Stimulated activated naive CD8-positive, alpha-beta T cell treated with anti-CD3 and anti-CD28 coated beads, Interleukin-15, Interleukin-2, amounts not matched to agents 100 U/mL and 50 U/mL, for 24 hours (primary cell): ENCODE measurements around the gene UACA.
"Not testable (repeated sequence)": the region's sequence is repeated elsewhere in the genome, so short reads cannot be mapped to it uniquely, and the experiment has no call there.

Source experiments
- ATAC-seq: fragments of 150-1000 bp; cut with Tn5 transposase; one replicate; pipeline ENCODE4 v1.10.0; 2021
- DNase-seq: peaks from one replicate; pipeline ENCODE4 v3.0.0; 2021

UACA gene

DNA sequence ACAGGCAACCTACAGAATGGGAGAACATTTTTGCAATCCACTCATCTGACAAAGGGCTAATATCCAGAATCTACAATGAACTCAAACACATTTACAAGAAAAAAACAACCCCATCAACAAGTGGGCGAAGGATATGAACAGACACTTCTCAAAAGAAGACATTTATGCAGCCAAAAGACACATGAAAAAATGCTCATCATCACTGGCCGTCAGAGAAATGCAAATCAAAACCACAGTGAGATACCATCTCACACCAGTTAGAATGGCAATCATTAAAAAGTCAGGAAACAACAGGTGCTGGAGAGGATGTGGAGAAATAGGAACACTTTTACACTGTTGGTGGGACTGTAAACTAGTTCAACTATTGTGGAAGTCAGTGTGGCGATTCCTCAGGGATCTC, 100.3 kb downstream of the UACA start:
- not testable (repeated sequence) for DNase-seq, ATAC-seq

DNA sequence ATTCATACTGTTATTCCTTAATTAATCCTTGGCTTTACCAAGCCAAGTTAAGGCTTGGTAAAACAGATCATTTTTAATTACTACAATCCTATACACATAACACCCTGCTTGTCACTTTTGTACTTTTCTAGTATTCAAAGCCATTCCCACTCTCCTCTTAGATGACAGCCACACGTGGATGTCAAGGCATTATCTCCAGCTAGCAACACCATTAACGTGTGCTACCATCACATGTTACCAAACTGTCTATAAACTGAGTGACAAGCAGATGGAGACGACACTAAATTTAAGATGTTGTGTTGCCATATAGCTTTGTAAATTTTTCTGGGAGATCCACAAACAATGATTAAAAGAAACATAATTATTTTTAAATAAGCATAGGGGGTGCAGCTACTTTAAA, 103.7 kb downstream of the UACA start:
- DNase-seq (no peak), ATAC-seq (no peak)

DNA sequence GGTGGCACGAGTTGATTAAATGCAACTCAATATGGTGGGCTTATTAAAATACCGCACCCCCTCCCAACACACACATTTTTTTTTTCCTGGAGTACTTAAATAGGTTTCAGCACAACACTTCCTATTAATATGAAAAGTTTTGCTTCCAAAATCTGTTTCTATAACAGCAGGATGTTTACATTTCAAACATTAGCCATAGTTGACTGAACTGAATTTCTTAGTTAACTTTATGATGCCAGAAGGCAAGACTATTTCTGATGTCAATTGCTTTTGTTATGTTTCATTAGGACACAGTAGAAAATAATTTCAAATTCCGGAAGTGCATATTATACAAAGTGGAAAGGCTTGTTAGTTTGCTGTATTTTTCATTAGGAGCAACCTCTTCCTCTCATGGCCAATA, 104.7 kb downstream of the UACA start:
- DNase-seq (no peak), ATAC-seq (no peak)

DNA sequence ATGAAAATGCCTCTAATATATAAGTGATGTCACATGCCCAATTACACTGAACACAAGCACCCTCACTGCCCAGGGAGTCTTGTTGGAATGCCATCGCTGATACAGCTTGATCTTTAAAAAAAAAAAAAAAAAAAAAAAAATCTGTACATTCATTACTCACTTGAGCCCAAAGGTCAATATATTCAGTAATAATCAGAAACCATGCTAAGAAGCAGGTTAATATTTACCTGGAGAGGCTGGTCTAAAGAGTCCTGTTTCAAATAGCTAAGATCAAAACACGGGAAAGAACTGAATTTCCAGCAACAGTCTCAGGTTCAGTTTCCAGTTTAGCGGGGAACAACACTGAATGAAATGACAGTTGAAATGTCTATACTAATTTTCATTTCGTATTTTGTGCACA, 109.9 kb downstream of the UACA start:
- DNase-seq (no peak), ATAC-seq (no peak)

DNA sequence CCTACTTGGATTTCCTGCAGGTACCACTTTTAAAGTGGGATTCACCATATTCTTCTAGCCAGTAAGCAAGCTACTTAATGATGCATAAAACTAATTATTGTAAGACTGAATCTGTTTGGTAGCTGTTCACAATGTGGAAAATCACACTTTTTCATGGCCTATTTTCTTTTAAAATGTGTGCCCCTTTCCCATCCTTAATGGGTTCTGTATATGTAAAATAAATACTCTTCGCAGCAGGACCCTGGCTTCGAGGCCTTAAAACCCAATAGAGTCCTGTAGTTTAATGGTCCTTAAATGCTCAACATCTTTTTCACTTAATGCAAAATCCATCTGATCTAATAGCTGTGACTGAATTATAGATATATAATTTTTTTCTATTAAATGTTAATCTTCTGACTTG, 111.0 kb downstream of the UACA start:
- DNase-seq: no peak
- no peak for ATAC-seq

DNA sequence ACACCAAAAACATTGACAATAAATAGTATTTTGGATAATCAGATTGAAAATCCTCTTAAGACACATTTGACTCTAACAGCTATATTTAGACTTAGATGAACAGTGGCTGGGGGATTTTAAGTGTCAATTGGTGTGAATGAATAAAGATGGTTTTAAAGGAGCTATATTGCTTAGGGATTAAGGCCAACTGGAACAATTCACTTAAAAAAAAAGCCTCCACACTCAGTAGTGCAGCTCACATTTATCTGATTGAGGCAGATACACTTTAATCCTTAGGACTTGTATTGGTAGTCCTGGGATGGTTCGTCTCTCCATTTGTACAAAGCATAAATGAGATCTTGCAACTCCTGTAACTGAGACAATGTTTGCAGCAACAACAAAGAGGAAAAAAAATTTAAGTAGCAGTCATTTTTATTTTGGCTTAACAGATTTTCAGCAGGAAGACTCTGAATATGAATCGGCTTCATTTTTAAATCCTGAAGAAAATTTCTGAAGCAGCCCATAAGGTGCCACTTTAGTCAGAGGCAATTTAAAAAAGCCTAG, 112.0 kb downstream of the UACA start:
- ATAC-seq: no peak
- DNase-seq: no peak

DNA sequence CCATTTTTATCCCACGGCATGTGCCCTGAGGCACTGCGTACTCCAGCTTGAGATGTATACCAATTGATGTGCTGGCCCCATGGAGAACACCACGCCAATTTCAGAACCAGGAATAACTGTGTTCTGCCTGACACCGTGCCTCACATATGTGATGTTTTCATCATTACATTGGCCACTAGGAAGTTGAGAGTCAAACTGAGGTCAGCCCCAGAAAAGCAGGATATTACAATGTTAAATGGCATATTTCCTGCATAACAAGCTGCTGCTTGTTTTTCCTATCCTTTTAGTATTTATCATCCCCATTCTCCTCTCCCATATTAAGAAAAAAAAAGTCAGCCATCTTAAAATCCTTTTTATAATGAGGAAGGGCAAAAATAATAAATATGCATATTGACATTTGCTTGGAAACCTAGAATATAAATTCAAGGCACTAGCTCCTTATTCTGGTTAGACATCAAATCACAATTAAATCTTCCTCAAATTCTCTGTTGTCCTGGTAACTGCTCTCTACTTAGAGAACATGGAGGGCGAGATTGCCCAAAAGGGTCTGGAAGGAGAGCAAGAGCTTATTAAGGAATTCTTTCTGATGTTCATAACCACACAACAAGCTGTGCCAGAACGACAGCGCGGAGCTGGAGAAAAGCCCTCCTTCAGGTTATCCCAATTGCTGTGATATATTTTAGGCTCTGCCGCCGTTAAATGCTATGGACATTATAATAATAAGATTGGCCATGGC, 112.6 kb downstream of the UACA start:
- DNase-seq (no peak), ATAC-seq (no peak)

DNA sequence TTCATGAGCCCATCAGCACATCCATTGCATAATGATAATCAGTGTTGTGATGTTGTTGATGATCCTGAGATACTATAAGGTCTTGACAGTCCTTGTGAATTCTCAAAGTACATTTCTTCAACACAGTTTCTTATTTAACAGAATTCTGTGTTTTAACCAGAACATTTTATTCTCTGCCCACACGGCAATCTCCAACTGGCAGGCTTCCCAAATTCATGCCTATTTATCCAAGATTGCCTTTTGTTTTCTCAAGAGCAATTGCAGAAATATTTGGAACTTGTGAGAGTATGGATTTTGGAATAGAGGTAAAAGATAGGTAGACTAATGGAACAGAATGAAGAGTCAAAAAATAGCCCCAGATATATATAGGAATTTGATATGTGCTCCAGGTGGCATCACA, 116.0 kb downstream of the UACA start:
- DNase-seq (no peak), ATAC-seq (no peak)

DNA sequence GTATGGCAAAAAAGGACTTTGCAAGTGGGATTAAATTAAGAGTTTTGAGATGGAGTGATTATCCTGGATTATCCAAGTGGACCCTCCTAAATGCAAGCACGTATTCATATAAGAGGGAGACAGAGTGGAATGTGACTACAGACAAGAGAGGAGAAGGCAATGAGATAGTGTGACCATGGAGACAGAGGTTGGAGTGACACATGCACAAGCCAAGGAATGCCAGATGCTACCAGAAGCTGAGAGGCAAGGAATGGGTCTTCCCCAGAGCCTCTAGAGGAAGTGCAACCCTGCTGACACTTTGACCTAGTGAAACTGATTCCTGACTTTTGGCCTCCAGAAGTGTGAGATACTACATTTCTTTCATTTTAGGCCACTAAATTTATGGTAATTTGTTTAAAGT, 117.2 kb downstream of the UACA start:
- no peak for ATAC-seq

DNA sequence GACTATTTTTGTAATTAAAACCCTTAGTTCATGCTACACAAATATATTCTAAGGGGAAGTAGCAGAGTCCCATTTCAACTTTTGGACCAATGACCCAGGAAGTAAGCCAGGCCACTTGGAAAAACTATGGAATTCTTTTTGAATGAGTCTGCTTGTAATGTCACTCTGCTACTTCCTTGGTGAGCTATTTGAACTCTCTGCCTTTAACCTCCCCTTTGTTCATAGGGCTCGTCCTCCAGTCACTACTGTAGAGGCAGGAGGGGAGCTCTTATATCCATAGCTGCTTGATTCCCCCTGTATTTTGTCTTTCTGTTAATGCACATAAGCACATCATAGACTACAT, 119.6 kb downstream of the UACA start:
- ATAC-seq: no peak
- no peak for DNase-seq

More for the DNA sequence above, 117.2 kb downstream of the UACA start:
- no peak for DNase-seq

DNA sequence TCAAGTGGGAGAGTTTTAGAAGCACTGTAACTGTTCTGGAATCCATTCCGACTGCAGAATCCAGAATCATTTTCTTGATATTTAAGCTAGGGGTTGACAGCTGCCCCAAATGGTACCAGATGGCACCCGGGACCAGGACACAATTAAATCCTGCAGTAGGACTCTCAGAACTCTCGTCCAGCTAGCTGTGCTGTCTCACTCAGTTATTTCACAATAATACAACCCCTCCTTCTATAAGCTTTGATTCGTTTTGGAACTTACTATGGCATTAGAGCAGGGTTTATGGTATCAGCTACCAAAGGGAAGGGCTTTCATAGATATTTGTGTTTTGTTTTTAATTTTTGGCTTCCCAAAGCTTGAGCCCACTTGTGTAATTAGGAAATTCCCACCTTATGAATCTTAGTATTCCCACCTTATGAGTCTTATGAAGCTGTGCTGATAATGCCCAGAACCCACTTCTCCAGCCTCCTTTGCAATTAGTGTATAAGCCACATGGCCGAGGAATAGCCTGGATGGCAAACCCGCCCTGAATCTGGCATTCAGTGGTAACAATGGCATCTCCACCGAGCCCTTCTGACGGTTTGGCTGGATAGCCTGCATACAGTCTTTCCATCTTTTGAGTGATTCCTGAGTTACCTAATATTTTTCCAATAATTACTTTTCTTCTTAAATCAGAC, 120.1 kb downstream of the UACA start:
- DNase-seq (no peak), ATAC-seq (no peak)

DNA sequence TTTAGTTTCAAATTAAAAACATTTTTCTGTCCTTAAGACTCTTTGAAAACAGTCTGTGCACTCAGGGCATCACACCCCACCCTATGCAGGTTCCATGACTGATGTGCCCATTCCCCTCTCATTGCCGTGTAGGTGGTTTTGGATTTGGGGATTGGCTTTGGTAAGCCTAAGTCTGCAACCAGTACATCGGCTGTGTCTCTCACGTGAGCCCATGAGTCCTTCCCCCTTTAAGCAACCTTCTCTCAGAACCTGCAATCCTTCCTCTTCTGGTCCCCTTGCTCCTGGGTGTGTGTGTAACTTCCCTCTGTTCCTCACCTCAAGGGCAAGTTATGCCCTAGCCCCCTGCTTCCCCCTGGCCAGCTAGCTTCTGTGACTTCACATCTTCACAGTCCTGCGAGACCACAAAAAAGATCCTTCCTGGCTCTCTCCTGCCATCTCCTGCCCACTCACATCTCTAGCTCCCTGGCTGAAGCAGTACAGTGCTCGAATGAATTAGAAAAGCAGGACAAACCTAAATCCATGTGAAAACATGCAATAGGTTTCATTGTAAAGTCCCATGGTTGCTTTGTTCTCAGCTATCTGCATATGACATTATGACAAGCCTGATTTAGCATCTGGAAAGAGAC, 126.7 kb downstream of the UACA start:
- no peak for ATAC-seq
- DNase-seq: no peak

DNA sequence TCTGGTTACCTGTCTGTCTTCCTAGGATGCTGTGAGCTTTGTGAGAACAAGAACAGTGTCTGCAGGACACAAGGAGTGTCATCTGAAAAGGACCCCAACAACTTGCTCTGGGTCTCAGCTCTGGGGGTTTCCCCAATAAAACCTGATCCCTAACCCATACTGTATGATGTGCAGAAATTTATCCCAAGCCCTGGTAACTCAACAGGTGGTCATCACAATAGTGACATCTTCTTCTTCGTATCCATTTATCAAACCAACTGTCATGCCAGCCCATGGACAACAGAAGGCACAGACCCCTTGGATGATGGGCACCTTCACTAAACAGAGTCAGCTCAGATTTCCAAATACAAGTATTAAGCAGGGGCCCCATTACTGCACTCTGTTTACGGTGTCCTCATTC, 127.5 kb downstream of the UACA start:
- DNase-seq: no peak
- no peak for ATAC-seq

DNA sequence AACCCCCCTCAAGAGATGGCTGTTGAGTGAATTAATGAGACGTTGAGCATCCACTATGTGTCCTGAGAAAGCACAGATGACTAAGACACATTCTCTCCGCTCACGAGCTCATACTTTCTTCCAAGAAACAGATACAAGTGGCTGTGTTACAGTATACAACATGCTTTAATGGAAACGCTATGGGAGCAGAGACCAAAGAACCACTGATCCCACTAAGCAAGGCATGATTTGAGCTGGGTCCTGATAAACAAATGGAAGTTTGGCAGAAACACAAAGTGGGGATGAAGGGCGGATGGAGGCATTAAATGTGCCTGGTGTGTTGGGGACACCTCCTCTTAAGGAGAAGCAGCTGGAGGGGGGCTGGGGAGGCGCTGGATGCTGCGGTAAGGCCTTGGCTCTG, 129.4 kb downstream of the UACA start:
- DNase-seq (no peak), ATAC-seq (no peak)

DNA sequence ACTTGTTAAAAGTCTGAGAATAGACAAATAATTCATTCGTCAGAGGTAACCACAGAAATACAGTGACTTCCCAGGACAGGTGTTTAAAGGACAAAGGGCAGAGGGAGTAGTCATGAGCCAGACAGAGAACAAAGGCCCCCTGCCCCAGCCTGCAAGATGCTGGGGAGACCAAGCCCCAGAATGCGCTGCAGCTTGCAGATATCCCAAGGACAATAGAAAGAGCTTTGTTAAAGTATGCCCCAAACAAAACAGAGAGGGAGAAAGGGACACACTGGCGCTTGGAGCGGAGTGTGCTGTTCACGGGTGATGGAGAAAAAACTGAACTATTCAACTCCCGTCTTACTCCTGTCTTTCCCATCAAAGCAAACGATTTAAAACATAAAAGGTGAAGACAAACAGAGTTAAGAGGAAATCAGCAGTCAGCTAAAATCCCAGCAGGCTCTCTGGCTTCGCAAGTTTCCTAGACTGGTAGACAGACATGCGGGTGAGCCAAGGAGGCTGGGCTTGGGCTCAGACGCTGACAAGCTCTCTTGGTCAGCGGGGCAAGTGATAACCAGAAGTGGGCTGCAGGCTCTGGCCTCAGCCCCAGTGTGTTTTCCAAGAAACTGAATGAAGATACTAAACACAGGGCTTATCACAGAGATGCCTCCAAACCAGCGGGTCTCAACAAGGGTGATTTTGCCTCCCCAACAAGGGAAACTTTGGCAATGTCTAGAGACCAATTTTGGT, 130.1 kb downstream of the UACA start:
- DNase-seq (no peak), ATAC-seq (no peak)

DNA sequence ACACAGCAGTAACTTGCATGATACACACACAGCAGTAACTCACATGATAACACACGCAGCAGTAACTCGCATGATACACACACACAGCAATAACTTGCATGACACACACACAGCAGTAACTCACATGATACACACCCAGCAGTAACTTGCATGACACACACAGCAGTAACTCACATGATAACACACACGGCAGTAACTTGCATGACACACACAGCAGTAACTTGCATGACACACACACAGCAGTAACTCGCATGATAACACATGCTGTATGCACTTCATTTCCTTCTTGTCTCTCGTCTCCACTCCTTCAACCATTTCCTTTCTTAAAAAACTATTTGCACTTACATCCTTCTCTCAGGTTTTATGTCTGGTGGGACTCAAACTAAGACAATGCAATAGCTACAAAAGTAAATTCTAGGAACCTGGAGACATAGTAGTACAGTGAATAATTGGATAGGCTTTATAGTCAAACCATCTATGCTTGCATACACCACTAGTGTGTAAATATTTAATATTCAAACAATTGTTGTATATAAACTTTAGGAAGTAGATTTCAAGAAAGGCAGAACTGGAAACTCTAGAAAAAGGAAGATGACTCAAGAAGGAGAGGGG, 130.8 kb downstream of the UACA start:
- DNase-seq: no peak
- no peak for ATAC-seq

DNA sequence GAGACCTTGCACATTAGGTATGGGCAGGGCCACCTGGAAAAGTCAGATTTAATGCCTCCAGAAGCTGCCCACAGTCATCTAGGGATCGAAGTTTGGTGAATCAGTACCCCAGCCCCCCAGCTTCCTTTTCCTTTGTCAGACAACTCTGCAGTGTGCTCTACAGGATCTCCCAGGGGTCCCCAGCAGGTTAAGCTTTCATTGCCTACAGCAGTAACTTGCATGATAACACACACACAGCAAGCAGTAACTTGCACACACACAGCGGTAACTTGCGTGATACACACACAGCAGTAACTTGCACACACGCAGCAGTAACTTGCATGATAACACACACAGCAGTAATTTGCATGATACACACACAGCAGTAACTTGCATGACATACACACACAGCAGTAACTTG, 131.3 kb downstream of the UACA start:
- DNase-seq: no peak
- no peak for ATAC-seq

DNA sequence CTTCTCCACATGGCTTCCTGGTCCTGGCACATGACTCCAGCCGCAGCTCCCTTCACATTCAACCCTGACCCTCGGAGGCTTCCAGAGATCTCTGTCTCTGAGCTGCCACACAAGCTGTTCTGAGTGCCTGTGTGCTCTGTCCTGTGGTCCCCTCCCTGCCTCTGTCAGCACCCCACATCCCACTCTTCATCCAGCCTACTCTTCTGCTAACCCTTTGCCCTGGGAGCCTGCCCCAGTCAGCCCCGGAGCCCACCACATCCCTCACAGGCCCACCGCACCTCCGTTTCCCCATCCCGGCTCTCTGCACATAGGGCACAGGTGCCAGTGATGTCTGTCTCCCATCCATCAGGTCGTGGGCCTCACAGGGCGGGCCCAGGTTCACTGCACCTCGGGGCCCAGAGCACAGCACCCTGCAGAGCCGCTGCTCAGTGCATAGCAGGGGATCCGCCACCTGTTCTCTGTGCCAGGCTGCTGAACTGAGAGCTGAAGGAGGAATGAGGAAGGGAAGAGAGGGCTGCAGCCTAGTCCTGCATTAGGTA, 133.6 kb downstream of the UACA start:
- DNase-seq: no peak
- no peak for ATAC-seq

DNA sequence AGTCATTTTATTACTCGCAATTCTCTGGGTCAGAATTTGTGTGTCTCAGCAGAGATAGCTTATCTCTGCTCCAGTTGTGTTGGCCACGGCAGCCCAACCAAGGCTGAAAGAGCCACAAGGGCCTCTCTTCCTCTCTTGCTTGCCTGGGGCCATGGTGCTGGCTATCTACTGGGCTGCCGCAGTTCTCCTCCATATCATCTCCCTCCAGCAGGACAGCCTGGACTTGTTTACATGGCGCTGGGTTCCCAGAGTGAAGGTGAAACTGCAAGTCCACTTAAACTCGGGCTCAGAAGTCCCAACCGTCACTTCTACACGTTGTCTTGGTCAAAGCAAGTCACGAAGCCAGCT, 134.8 kb downstream of the UACA start:
- ATAC-seq (no peak), DNase-seq (no peak)

DNA sequence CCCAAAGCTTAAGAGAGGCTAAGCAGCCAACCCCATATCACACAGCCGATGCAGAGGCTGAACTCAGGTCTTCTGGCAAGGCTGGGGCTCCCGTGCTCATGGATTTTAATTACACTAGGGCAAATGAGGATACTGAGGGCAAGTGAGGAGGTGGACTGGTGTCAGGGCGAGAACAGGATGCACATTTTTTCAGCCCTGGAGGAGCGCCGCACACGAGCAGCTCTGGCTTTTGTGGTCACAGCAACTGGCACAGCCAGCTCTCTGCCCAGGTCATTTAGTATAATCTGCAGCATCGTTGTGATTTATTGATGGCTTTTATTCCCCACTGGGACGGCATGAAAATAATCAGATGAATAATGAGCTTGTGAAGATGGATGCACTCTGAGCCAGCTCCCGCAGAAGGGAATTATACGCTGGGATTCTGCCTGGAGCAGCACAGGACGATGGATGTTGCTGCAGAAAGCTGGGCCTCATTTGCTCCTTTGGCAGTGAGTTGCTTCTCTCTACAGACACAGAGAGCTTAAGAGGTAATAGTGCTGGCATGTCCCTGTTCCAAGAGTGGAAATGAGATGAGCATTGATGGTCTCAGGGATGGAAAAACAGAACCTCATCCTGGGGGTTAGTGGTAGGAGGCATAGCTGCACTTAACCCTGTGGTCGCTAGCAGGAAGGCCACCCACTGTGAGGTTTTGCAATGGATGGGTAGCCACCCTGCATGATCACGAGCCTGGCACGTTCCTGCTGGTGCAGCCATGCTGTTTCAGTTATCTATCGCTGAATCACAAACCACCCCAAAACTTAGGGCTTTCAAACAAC, 135.4 kb downstream of the UACA start:
- DNase-seq (no peak), ATAC-seq (no peak)

DNA sequence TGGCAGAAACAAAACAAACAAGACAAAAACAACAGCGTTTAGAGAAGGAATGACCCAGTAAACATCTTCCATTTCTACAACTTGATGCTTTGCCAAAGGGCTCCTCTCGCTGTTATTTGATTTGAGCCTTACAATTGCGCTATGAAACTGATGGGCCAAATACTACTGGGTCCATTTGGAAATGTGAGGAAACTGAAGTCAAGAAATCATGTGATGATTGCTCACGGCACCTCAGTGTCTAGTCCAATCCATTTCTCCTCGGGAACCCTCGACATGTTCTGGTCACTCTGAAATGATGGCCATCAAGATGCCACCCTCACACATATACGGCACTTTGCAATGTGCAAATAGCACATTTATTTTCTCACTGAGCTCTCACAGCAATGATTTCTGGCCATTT, 136.0 kb downstream of the UACA start:
- ATAC-seq: no peak

More for the DNA sequence above, 136.0 kb downstream of the UACA start:
- DNase-seq: no peak
